ENCODE results near the gene CSGALNACT2. TPM values are rescaled to one million over a fixed set of nuclear protein-coding genes. Genes with fewer than 3 reads are reported as not detected.
A peak's percentile ranks its signal among the peaks of the same experiment; 100 is the strongest.

The CSGALNACT2 gene
- total and polyA plus RNA-seq, 9 of the 15 experiments (the other 6 are each of a cell fraction or from before 2014, with no cell fraction given) = 1.4 to 7.3 (median 3.5) TPM

DNA sequence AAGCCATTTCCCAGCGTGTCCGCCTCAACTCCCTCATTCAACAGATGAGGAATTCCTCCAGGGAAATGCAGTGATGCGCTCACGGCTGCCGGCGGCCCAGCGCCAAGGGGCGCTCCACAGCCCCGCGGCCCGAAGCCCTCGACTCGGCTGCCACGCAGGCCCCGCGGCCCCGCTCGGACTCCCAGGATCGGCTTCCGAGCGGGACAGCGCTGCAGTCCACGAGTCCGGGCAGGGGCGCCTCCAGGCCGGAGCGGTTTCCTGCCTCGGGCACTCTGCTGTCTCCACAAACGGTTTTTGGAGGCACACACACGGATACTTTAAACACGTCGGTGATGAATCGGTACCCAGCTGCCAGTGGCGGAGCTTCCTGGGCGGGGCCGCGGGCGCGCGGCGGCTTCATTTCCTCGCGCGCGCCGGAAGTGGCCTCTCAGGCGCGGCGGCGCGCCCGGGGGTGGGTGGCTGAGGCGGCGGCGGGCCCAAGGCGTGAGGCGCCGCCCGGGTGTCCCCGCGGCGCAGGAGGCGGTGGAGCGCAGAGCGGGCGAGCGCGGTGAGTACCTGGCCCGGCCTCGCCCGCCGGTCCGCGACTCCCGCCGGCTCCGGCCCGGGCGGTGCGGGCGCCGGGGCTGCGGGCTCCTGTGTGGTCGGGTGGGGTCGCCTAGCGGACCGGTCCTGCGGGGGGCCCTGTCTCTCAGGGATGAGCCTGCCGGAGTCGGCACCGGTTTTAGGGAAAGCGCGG, at the start of gene CSGALNACT2 (continued):
- TF ChIP-seq WHSC1 (IDR thresholded peaks at IDR 0.05; ENCODE audit: low read length) = no peak
- TF ChIP-seq EGR1 (conservative IDR thresholded peaks at IDR 0.05) = no peak
- peak; percentile 10 for TF ChIP-seq NEUROD1 (IDR thresholded peaks at IDR 0.05; ENCODE audit: borderline replicate concordance, low read depth, low read length, partially characterized antibody)
- TF ChIP-seq RBFOX2 (IDR thresholded peaks at IDR 0.05; ENCODE audit: low read depth, low read length) = peak; percentile 84
- peak; percentile 80; the same call in 1 of the 2 replicates for TF ChIP-seq ZNF395 (CRISPR knock-in tag; IDR thresholded peaks at IDR 0.05)
- TF ChIP-seq MNT (conservative IDR thresholded peaks at IDR 0.05) = no peak
- no peak for TF ChIP-seq GTF3C2 (IDR thresholded peaks at IDR 0.05; ENCODE audit: borderline replicate concordance, extremely low read depth, insufficient read length)
- peak; percentile 86 for TF ChIP-seq RB1 (IDR thresholded peaks at IDR 0.05; ENCODE audit: low read depth)
- TF ChIP-seq FOXM1 (IDR thresholded peaks at IDR 0.05; ENCODE audit: low read depth) = no peak
- no peak for TF ChIP-seq FOXM1 (CRISPR knock-in tag; IDR thresholded peaks at IDR 0.05; ENCODE audit: low read depth)
- TF ChIP-seq ZNF740 (CRISPR knock-in tag; IDR thresholded peaks at IDR 0.05) = no peak
- no peak for TF ChIP-seq ZNF740 (tag; IDR thresholded peaks at IDR 0.05)
- TF ChIP-seq CREM (IDR thresholded peaks at IDR 0.05; ENCODE audit: low read depth) = peak; percentile 75
- no peak for TF ChIP-seq ELF4 (CRISPR knock-in tag; IDR thresholded peaks at IDR 0.05)
- TF ChIP-seq, protein P1, sequence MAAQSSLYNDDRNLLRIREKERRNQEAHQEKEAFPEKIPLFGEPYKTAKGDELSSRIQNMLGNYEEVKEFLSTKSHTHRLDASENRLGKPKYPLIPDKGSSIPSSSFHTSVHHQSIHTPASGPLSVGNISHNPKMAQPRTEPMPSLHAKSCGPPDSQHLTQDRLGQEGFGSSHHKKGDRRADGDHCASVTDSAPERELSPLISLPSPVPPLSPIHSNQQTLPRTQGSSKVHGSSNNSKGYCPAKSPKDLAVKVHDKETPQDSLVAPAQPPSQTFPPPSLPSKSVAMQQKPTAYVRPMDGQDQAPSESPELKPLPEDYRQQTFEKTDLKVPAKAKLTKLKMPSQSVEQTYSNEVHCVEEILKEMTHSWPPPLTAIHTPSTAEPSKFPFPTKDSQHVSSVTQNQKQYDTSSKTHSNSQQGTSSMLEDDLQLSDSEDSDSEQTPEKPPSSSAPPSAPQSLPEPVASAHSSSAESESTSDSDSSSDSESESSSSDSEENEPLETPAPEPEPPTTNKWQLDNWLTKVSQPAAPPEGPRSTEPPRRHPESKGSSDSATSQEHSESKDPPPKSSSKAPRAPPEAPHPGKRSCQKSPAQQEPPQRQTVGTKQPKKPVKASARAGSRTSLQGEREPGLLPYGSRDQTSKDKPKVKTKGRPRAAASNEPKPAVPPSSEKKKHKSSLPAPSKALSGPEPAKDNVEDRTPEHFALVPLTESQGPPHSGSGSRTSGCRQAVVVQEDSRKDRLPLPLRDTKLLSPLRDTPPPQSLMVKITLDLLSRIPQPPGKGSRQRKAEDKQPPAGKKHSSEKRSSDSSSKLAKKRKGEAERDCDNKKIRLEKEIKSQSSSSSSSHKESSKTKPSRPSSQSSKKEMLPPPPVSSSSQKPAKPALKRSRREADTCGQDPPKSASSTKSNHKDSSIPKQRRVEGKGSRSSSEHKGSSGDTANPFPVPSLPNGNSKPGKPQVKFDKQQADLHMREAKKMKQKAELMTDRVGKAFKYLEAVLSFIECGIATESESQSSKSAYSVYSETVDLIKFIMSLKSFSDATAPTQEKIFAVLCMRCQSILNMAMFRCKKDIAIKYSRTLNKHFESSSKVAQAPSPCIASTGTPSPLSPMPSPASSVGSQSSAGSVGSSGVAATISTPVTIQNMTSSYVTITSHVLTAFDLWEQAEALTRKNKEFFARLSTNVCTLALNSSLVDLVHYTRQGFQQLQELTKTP (IDR thresholded peaks at IDR 0.05; ENCODE audit: low read depth in 1 of 2, partially characterized antibody in 2 of 2) = no peak
